Measurements from ENCODE around the gene PALD1.

PALD1 gene

DNA sequence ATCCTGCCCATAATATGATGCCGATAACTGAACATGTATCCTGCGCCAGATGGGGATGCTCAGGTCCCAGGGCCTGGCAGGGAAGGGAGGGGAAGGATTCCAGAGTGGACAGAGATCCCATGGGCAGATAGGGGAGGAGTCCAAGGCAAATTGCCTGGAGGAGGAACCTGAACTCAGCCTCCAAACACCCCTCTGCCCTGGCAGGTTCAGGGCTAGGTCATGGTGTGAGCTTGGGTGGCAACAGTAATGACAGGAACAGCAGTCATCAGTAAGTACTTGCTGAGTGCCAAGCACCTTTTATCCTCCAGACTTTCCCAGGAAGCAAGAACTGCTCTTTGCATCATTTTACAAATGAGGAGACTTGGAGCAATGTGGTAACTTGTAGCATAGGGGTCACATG lies 3.8 kb upstream of the PALD1 start:
- H3K4me1 ChIP-seq (ENCODE audit: control insufficient read depth, insufficient read depth, low read length), result 0 out of 2 replicates have a peak, but pooled peaks cover 2% of the 10 kb centered on the region
- no peaks in the 10 kb centered on the region for H3K36me3 ChIP-seq (ENCODE audit: control insufficient read depth, insufficient read depth, low read length)
- no peaks in the 10 kb centered on the region for H3K27me3 ChIP-seq (ENCODE audit: control insufficient read depth, insufficient read depth, low read length)
- no peak overlapping the region for H3K4me3 ChIP-seq (ENCODE audit: low read length)
- H3K9me3 ChIP-seq (ENCODE audit: control insufficient read depth, insufficient read depth, low read length), result no peaks in the 10 kb centered on the region
- H3K27ac ChIP-seq (ENCODE audit: low read length), result no peak overlapping the region
- DNase-seq (ENCODE audit: low read depth, low spot score), result no peak
- WGBS (ENCODE audit: insufficient coverage, insufficient read length), result no CpG with 5 or more reads among the region's 2 CpGs

DNA sequence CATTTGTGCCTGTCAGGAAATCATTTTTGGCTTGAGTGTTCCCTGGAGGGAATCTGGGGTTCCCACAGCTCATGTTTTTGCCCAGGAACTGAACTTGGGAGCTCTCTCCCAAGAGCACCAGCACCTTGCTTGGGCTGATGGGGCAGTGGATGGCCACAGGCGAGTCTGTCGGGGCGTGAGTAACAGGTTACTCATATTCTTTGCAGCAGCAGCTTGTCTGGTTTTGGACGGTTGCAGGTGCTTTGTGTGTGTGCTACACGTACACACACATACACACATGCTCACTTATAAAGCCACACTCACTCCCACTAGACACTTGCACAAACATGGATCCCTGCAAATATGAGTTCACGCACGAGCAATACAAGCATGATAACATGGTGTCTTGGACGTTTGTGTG lies 2.9 kb upstream of the PALD1 start:
- peaks cover 10% of the 10 kb centered on the region for H3K4me1 ChIP-seq (ENCODE audit: control insufficient read depth, insufficient read depth, low read length)

DNA sequence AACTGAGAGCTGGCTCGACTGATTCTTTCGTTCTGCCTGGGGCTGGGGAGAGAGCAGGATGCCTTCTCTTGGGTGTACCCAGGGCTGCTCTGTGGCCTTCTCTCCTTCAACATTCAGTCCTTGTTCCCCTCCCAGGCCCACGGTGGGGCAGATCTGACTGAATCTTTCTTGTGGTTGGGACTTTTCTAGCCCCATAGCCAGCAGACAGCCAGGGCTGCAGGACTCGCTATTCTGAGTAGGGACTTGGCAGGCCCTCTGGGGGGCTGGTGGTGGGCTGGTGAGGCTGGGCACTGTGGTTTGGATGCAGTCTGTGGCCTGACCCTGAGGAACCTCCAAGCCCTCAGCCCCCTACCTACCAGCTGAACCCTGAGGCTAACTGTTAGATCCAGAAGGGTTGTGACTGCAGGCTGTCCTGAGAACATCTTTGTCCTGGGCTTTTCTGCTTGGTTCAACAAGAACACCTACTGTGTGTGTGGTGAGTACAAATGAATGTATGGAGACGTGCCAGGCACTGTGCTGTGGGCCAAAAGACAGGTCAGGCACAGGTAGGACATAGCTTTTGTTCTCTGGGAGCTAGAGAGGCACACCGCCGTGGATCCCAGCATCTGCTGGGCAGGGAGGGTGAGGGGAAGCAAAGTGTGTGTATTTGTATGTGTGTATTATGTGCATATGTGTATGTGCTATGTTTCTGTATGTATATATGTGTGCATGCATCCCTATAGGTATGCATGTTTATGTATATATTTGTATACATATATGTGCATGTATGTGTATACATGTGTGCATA lies 2.1 kb upstream of the PALD1 start:
- H3K4me1 ChIP-seq (ENCODE audit: control insufficient read depth, insufficient read depth, low read length), result peaks cover 12% of the 10 kb centered on the region
- no peaks in the 10 kb centered on the region for H3K9me3 ChIP-seq (ENCODE audit: control insufficient read depth, insufficient read depth, low read length)
- H3K27me3 ChIP-seq (ENCODE audit: control insufficient read depth, insufficient read depth, low read length), result no peaks in the 10 kb centered on the region
- no peak overlapping the region for H3K27ac ChIP-seq (ENCODE audit: low read length)
- WGBS (ENCODE audit: insufficient coverage, insufficient read length), result no CpG with 5 or more reads among the region's 7 CpGs
- no peak overlapping the region for H3K4me3 ChIP-seq (ENCODE audit: low read length)
- DNase-seq (ENCODE audit: low read depth, low spot score), result no peak
- no peaks in the 10 kb centered on the region for H3K36me3 ChIP-seq (ENCODE audit: control insufficient read depth, insufficient read depth, low read length)

More for the DNA sequence above, 2.9 kb upstream of the PALD1 start:
- no peak for DNase-seq (ENCODE audit: low read depth, low spot score)
- Histone ChIP-seq H3K36me3 (ENCODE audit: control insufficient read depth, insufficient read depth, low read length) (no peaks in the 10 kb centered on the region), H3K9me3 (ENCODE audit: control insufficient read depth, insufficient read depth, low read length) (no peaks in the 10 kb centered on the region), H3K27ac (ENCODE audit: low read length) (no peak overlapping the region), H3K4me3 (ENCODE audit: low read length) (no peak overlapping the region), H3K27me3 (ENCODE audit: control insufficient read depth, insufficient read depth, low read length) (no peaks in the 10 kb centered on the region)
- WGBS (ENCODE audit: insufficient coverage, insufficient read length), result no CpG with 5 or more reads among the region's 8 CpGs

DNA sequence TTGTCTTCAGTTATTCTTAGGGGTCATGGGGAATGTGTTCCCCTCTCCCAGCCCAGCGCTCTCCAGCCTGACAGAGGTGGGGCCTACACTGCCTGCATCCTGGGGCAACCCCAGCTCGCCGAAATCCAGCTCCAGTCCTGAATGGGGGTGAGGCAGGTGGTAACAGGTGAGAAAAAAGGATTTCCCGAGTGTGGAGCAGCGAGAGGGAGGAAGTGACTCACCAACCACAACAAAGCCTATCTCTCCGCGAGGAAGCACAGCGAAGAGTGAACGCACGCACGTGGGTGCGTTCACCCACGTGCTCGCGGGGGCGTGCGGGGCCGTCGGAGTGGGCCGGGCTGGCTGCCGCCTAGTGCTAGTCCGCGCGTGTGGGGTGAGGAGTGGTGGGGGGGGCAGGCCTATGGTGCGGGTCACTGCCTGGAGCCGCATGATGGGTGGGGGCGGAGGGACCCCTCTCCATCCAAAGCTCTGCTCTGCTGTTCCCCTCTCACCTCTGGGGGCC lies 855 bp upstream of the PALD1 start:
- H3K4me1 ChIP-seq (ENCODE audit: control insufficient read depth, insufficient read depth, low read length), result peaks cover 14% of the 10 kb centered on the region
- H3K27ac ChIP-seq (ENCODE audit: low read length), result no peak overlapping the region
- H3K36me3 ChIP-seq (ENCODE audit: control insufficient read depth, insufficient read depth, low read length), result no peaks in the 10 kb centered on the region
- peak overlapping the region; percentile 89; the same call in 1 of the 2 replicates for H3K4me3 ChIP-seq (ENCODE audit: low read length)
- no peak for DNase-seq (ENCODE audit: low read depth, low spot score)
- WGBS (ENCODE audit: insufficient coverage, insufficient read length), result no CpG with 5 or more reads among the region's 27 CpGs
- H3K27me3 ChIP-seq (ENCODE audit: control insufficient read depth, insufficient read depth, low read length), result no peaks in the 10 kb centered on the region
- H3K9me3 ChIP-seq (ENCODE audit: control insufficient read depth, insufficient read depth, low read length), result no peaks in the 10 kb centered on the region

DNA sequence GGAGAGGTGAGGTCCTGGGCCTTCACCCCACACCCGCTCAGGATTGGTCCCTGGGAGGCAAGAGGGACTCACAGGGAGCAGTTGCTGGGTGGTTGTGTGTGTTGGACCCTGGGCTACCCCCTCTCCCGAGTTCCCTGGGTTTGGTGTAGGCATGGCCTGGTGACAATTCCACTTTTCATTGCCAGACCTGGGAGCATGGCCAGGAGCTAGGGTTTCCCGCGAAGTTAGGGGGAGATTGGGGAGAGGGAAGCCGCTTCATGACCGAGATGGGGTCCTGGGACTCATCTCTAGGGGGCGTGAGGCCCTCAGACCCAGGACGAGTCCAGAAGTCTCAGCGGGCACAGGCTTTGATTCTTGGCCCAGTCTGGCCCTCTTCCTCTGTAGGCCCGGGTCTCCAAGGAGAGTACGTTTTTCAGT lies 606 bp downstream of the PALD1 start:
- no peaks in the 10 kb centered on the region for H3K9me3 ChIP-seq (ENCODE audit: control insufficient read depth, insufficient read depth, low read length)
- H3K27ac ChIP-seq (ENCODE audit: low read length), result no peak overlapping the region
- peak overlapping the region; percentile 89 for H3K4me3 ChIP-seq (ENCODE audit: low read length)
- H3K27me3 ChIP-seq (ENCODE audit: control insufficient read depth, insufficient read depth, low read length), result no peaks in the 10 kb centered on the region
- no peaks in the 10 kb centered on the region for H3K36me3 ChIP-seq (ENCODE audit: control insufficient read depth, insufficient read depth, low read length)
- WGBS (ENCODE audit: insufficient coverage, insufficient read length), result no CpG with 5 or more reads among the region's 11 CpGs
- no peak for DNase-seq (ENCODE audit: low read depth, low spot score)
- peaks cover 15% of the 10 kb centered on the region for H3K4me1 ChIP-seq (ENCODE audit: control insufficient read depth, insufficient read depth, low read length)

DNA sequence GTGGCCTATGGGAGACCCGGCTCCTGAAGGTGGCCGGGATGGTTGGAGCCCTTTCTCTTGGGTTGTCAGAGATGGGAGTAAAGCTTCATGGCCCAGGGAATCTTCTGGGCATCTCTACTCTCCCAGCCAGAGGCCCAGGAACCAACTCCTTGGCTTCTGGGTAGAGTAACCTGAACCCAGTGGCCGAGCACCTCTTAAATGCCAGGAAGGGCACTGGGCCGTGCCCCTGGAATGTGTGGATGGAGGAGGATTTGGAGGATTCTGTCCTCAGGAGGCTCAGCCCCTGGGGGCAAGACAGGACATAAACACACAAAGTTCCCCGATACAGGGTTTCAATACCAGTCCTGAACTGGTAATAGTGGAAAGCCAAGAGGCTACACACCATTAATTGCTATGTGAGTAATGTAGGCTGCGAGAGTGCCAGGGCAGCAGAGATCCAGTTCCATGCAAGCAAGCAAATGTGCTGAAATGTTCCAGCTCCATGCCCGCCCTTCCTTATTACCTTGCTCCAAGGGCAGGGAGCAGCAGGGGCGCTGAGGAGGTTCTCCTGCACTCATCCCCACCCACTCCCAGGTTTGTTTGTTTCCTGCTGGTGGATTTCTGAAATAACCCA lies 1.2 kb downstream of the PALD1 start:
- no peak overlapping the region; the same call in 1 of the 2 replicates for H3K4me3 ChIP-seq (ENCODE audit: low read length)
- peaks cover 15% of the 10 kb centered on the region for H3K4me1 ChIP-seq (ENCODE audit: control insufficient read depth, insufficient read depth, low read length)
- H3K27me3 ChIP-seq (ENCODE audit: control insufficient read depth, insufficient read depth, low read length), result no peaks in the 10 kb centered on the region
- H3K27ac ChIP-seq (ENCODE audit: low read length), result no peak overlapping the region
- no peaks in the 10 kb centered on the region for H3K36me3 ChIP-seq (ENCODE audit: control insufficient read depth, insufficient read depth, low read length)
- no CpG with 5 or more reads among the region's 8 CpGs for WGBS (ENCODE audit: insufficient coverage, insufficient read length)
- DNase-seq (ENCODE audit: low read depth, low spot score), result no peak
- no peaks in the 10 kb centered on the region for H3K9me3 ChIP-seq (ENCODE audit: control insufficient read depth, insufficient read depth, low read length)

DNA sequence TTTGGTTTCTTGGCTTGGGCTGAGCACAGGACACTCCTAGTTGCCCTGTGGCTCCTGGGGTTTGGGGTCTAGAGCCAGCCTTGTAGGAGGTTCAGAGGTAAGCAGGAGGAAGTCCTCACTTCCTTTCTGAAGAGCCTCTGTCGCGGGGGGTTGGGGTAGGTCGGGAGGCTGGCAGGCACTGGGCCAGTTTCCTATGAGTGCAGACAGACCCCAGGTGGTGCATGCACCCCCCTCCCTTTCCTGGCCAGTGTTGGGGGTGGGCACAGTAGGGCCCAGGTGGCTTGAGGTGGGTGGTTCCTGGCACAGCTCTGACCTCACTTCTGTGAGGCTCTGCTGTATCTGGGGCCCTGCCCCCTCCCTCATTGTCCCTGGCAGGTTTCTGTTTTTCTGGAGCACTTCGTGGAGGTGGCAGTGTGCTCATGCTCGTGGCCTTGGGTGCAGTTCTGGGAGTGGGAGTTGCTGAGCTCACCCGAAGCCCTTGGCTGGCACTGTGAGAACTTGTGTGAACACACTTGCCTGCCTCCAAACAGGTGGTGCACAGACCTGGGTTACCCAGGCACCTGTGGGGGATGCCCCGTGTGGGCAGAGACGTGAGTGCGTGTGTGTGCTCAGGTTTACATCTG lies 1.8 kb downstream of the PALD1 start:
- WGBS (ENCODE audit: insufficient coverage, insufficient read length), result no CpG with 5 or more reads among the region's 9 CpGs
- H3K27me3 ChIP-seq (ENCODE audit: control insufficient read depth, insufficient read depth, low read length), result no peaks in the 10 kb centered on the region
- no peak overlapping the region for H3K27ac ChIP-seq (ENCODE audit: low read length)
- no peak overlapping the region for H3K4me3 ChIP-seq (ENCODE audit: low read length)
- no peaks in the 10 kb centered on the region for H3K36me3 ChIP-seq (ENCODE audit: control insufficient read depth, insufficient read depth, low read length)
- H3K4me1 ChIP-seq (ENCODE audit: control insufficient read depth, insufficient read depth, low read length), result peaks cover 15% of the 10 kb centered on the region
- H3K9me3 ChIP-seq (ENCODE audit: control insufficient read depth, insufficient read depth, low read length), result no peaks in the 10 kb centered on the region
- DNase-seq (ENCODE audit: low read depth, low spot score), result no peak

DNA sequence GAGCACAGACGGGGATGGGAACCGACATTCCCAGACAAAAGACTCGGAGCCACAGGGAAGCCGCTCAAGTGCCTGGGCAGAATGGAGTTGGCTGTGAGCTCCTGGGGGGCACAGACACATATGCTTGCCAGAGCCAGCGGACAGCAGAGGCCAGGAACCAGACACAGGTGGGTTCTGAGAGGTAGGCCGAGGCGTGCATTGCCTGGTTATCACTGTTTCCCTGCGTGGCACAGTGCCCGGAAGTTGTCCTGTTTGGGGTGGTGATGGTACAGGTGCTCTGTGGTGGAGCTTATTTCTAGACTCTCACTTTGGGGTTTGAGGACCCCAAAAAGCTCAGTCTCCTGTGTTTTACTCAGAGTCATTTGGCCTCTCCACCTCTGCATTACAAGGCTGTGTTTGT lies 2.5 kb downstream of the PALD1 start:
- no peaks in the 10 kb centered on the region for H3K9me3 ChIP-seq (ENCODE audit: control insufficient read depth, insufficient read depth, low read length)
- H3K36me3 ChIP-seq (ENCODE audit: control insufficient read depth, insufficient read depth, low read length), result no peaks in the 10 kb centered on the region; the same call in 1 of the 2 replicates
- no CpG with 5 or more reads among the region's 9 CpGs for WGBS (ENCODE audit: insufficient coverage, insufficient read length)
- no peaks in the 10 kb centered on the region for H3K27me3 ChIP-seq (ENCODE audit: control insufficient read depth, insufficient read depth, low read length)
- DNase-seq (ENCODE audit: low read depth, low spot score), result no peak
- no peak overlapping the region for H3K4me3 ChIP-seq (ENCODE audit: low read length)
- H3K4me1 ChIP-seq (ENCODE audit: control insufficient read depth, insufficient read depth, low read length), result peaks cover 15% of the 10 kb centered on the region
- no peak overlapping the region for H3K27ac ChIP-seq (ENCODE audit: low read length)

DNA sequence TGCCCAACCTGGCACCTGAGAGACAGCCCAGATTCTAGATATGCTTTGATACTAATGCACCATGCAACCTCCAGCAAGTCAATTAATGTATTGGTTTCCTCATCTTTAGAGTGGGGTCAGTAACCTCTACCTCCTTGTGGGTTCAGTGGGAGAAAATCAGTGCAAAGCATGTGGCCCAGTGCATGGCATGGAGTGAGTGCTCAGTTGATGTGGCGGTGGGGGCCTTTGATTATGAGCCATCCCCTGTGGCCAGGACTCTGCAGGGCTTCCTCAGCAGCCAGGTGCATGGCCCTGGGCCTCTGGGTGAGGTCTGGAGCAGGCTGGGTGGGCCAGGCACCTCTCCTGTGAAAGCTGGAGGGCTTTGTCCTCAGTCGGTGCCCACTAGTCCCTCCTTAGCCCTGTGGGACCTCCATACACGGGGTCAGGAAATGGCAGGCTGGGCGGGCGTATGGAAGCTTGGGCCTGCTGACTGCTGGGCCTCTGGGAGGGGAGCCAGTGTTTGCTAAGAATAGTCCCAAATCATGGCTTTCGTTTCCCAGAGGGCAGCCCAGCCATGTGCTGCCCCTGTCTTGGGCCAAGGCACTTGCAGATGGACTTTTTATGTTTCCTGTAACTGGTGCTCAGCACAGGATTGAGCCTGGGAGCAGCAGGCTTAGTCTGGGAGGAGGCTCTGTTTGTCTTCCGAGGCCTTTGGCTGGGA lies 3.4 kb downstream of the PALD1 start:
- no peaks in the 10 kb centered on the region for H3K9me3 ChIP-seq (ENCODE audit: control insufficient read depth, insufficient read depth, low read length)
- no peak overlapping the region for H3K4me3 ChIP-seq (ENCODE audit: low read length)
- no peaks in the 10 kb centered on the region for H3K27me3 ChIP-seq (ENCODE audit: control insufficient read depth, insufficient read depth, low read length)
- no CpG with 5 or more reads among the region's 7 CpGs for whole genome bisulfite sequencing (ENCODE audit: insufficient coverage, insufficient read length)
- H3K36me3 ChIP-seq (ENCODE audit: control insufficient read depth, insufficient read depth, low read length), result no peaks in the 10 kb centered on the region; the same call in 1 of the 2 replicates
- H3K27ac ChIP-seq (ENCODE audit: low read length), result no peak overlapping the region
- no peak for DNase-seq (ENCODE audit: low read depth, low spot score)
- H3K4me1 ChIP-seq (ENCODE audit: control insufficient read depth, insufficient read depth, low read length), result peaks cover 15% of the 10 kb centered on the region
